ENCODE measurements around the gene SCIN. TPM values are rescaled to one million over a fixed set of nuclear protein-coding genes. Genes with fewer than 3 reads are reported as not detected.
"Not testable (repeated sequence)": the region's sequence is repeated elsewhere in the genome, so short reads cannot be mapped to it uniquely, and the experiment has no call there.

SCIN gene
- total and polyA plus RNA-seq, 7 donors, result 0.08 to 0.17 (median 0.13) TPM; not detected in 3

DNA sequence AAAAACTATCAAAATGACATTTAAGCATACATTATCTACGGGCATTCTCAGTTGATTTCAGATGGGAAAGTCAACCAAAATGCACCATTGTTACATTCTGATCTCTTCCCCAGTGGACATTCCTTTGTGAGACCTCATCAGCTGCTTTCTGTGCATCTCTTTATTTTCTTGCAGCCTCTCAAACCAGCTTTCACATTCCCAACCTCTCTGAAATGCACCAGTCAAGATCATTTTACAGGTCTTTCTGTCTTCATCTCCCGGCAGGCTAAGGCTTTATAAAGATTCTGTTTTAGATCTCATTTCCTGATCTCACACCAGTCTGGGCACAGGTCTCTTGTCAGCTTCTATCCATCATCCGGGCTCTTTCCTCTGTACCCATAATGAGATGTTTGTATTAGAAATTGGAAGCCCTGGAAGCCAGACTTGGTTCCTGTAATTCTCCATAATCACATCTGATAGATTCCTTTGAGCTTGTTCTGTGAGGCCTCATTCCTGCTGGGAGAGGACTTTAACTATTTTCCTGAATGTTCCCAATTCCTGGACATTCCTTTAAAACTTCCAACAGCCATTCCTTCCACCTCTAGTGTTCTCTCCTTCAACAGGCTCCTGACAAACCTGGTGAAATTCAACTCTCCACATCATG is 72.6 kb downstream of the SCIN start:
- H3K9me3 ChIP-seq, result no peaks in the 10 kb centered on the region
- DNase-seq (no peak), ATAC-seq (no peak)
- H3K27me3 ChIP-seq (ENCODE audit: insufficient read depth in 3 of 3, low read length in 2 of 3), result no peaks in the 10 kb centered on the region
- TF ChIP-seq, protein P1, sequence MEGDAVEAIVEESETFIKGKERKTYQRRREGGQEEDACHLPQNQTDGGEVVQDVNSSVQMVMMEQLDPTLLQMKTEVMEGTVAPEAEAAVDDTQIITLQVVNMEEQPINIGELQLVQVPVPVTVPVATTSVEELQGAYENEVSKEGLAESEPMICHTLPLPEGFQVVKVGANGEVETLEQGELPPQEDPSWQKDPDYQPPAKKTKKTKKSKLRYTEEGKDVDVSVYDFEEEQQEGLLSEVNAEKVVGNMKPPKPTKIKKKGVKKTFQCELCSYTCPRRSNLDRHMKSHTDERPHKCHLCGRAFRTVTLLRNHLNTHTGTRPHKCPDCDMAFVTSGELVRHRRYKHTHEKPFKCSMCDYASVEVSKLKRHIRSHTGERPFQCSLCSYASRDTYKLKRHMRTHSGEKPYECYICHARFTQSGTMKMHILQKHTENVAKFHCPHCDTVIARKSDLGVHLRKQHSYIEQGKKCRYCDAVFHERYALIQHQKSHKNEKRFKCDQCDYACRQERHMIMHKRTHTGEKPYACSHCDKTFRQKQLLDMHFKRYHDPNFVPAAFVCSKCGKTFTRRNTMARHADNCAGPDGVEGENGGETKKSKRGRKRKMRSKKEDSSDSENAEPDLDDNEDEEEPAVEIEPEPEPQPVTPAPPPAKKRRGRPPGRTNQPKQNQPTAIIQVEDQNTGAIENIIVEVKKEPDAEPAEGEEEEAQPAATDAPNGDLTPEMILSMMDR (IDR thresholded peaks at IDR 0.05), result no peak
- no peak overlapping the region for H3K27ac ChIP-seq
- no peak overlapping the region for H3K4me3 ChIP-seq
- intact Hi-C loops (cut with DNase I), result loop anchor here in 1 of 2 donors (5.0 kb wide), 1 partner anchor 619 kb away; no protein-coding TSS in a partner anchor
- H3K36me3 ChIP-seq (ENCODE audit: insufficient read depth in 1 of 2, low read depth in 1 of 2), result no peaks in the 10 kb centered on the region
- no peaks in the 10 kb centered on the region for H3K4me1 ChIP-seq
- WGBS, 3 donors, result 73 to 79% (median 75%) methylated on average over 3 of the region's 3 CpGs

DNA sequence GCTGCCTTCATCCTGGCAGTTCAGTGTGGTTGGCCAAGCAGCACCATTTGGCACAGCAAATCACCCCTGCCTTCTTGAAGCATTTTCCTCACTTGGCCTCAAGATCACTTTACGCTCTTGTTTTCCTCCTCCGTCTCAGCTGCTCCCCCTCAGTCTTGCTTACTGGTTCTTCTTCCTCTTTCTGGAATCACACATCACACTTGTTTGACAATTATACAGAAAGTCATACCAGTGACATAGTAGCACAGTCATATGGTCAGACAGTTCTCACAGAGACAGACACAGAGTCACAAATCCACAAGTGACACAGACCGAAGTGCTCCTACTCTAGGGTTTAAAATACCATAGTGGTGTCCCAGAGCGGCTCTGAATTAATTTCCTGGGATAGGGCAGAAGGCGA is 73.1 kb downstream of the SCIN start:
- ATAC-seq (no peak), DNase-seq (no peak)
- H3K4me1 ChIP-seq, result no peaks in the 10 kb centered on the region
- TF ChIP-seq, protein P1 (IDR thresholded peaks at IDR 0.05), result no peak
- no peak overlapping the region for H3K27ac ChIP-seq
- no peaks in the 10 kb centered on the region for H3K36me3 ChIP-seq (ENCODE audit: insufficient read depth in 1 of 2, low read depth in 1 of 2)
- WGBS, 3 donors, result 75 to 80% (median 77%) methylated on average over 5 of the region's 5 CpGs
- H3K27me3 ChIP-seq (ENCODE audit: insufficient read depth in 3 of 3, low read length in 2 of 3), result no peaks in the 10 kb centered on the region
- intact Hi-C loops (cut with DNase I), result loop anchor here in 1 of 2 donors (5.0 kb wide), 1 partner anchor 619 kb away; no protein-coding TSS in a partner anchor
- no peaks in the 10 kb centered on the region for H3K9me3 ChIP-seq
- H3K4me3 ChIP-seq, result no peak overlapping the region

- H3K27me3 ChIP-seq (ENCODE audit: insufficient read depth in 3 of 3, low read length in 2 of 3); H3K4me3 ChIP-seq; H3K4me1 ChIP-seq; DNase-seq; H3K36me3 ChIP-seq (ENCODE audit: insufficient read depth in 1 of 2, low read depth in 1 of 2); ATAC-seq; intact Hi-C loops (cut with DNase I); H3K9me3 ChIP-seq; H3K27ac ChIP-seq: not testable (repeated sequence)
- 72 to 86% (median 76%) methylated on average over 6 of the region's 6 CpGs for WGBS, 3 donors
These were observed 74.7 kb downstream of the SCIN start for GRCh38 chr7:12645212-12645611.

DNA sequence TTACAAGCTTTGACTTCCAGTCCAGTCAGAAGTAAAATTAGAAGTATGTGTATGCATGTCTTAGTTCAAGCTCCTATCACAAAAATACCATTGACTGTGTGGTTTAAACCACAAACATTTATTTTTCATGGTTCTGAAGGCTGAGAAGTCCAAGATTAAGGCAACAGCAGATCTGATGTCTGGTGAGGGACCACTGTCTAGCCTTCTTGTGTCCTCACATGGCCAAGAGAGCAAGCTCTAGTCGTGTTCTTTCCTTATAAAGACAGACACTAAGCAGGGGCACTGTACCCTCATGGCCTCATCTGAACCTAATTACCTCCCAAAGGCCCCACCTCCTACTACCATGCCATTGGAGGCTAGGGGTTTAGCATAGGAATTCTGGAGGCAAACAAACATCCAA is 75.6 kb downstream of the SCIN start:
- ATAC-seq (no peak), DNase-seq (no peak)
- Histone ChIP-seq H3K27me3 (ENCODE audit: insufficient read depth in 3 of 3, low read length in 2 of 3) (no peaks in the 10 kb centered on the region), H3K9me3 (no peaks in the 10 kb centered on the region), H3K36me3 (ENCODE audit: insufficient read depth in 1 of 2, low read depth in 1 of 2) (no peaks in the 10 kb centered on the region), H3K4me1 (no peaks in the 10 kb centered on the region), H3K4me3 (no peak overlapping the region), H3K27ac (no peak overlapping the region)
- intact Hi-C loops (cut with DNase I), result no loop called here
- TF ChIP-seq, protein P1 (IDR thresholded peaks at IDR 0.05), result no peak
- WGBS, 3 donors, result 26 to 35% (median 29%) methylated on average over 1 of the region's 1 CpG

DNA sequence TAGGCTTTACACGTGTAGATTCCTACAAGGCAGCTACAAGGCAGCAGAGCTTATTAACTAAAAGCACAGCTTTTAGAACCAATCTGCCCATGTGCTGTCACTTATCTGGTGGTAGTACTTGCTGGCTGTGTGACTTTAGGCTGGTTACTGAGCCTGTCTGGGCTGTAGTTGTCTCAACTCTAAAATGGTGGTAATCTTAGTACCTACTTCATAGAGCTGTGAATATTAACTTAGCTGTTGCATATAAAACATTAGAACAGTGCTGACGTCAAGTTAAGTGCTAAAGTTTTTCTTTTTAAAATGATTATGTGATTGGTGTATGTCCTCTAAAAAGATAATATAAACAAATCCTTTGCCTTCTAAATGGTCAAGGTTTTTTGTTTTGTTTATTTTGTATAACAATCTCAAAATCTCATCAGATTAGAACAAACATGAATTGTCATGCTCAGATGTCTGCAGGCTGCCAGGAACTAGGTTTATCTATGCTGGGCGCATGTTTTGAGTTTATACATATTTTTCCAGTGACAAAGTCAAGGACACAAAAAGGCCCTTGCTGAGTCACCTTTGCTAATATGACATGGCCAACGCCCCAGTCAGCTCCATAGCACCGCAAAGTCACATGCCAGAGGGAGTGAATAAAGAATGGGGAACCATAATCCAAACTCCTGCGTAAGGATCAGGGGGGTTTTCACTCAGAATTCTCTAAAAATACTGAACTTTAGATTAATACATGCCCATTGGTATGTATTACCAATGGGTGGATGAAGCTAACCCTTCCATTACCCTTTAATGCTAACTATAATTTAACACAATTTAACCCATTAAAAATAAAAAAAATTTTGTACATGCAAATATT is 77.1 kb downstream of the SCIN start:
- Histone ChIP-seq H3K9me3 (no peaks in the 10 kb centered on the region), H3K27me3 (ENCODE audit: insufficient read depth in 3 of 3, low read length in 2 of 3) (no peaks in the 10 kb centered on the region), H3K27ac (no peak overlapping the region), H3K36me3 (ENCODE audit: insufficient read depth in 1 of 2, low read depth in 1 of 2) (no peaks in the 10 kb centered on the region), H3K4me1 (no peaks in the 10 kb centered on the region), H3K4me3 (no peak overlapping the region)
- ATAC-seq, result no peak
- no peak for DNase-seq
- intact Hi-C loops (cut with DNase I), result no loop called here
- 82 to 86% (median 83%) methylated on average over 6 of the region's 6 CpGs for WGBS, 3 donors
- TF ChIP-seq, protein P1 (IDR thresholded peaks at IDR 0.05), result no peak
